Stimulated activated CD8-positive, alpha-beta memory T cell treated with anti-CD3 and anti-CD28 coated beads, Interleukin-4, amount 100 ng/mL, for 24 hours (primary cell): ENCODE measurements around the gene SLC23A1.
"Not testable (repeated sequence)": the region's sequence is repeated elsewhere in the genome, so short reads cannot be mapped to it uniquely, and the experiment has no call there.

ENCODE experiments used
- DNase-seq: peaks from one replicate; pipeline ENCODE4 v3.0.0-alpha.2; 2020; ENCODE audit warnings: low read depth

The SLC23A1 gene

GRCh38 chr5:139369181-139369580 is 13.9 kb downstream of the SLC23A1 start:
- no peak for DNase-seq

GRCh38 chr5:139368613-139369012 is 14.5 kb downstream of the SLC23A1 start:
- no peak for DNase-seq

DNA sequence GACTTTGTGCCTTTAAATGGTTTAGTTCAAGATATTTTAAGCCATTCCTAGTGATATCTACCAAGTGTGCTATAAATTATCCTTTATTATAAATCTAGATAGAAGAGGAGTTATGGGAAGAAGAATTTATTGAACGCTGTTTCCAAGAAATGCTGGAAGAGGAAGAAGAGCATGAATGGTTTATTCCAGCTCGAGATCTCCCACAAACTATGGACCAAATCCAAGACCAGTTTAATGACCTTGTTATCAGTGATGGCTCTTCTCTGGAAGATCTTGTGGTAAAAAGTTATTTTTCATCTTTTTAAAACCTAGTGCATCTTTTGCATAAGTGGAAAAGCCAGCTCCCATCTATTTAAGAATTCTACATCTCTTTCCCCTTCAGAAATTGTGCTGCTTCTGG is 18.6 kb downstream of the SLC23A1 start:
- DNase-seq, result no peak

GRCh38 chr5:139363937-139364336 is 19.2 kb downstream of the SLC23A1 start:
- DNase-seq, result no peak

GRCh38 chr5:139361835-139362429 is 21.2 kb downstream of the SLC23A1 start:
- DNase-seq, result no peak

- DNase-seq, result no peak
These were observed 22.7 kb downstream of the SLC23A1 start for GRCh38 chr5:139360384-139360783.

DNA sequence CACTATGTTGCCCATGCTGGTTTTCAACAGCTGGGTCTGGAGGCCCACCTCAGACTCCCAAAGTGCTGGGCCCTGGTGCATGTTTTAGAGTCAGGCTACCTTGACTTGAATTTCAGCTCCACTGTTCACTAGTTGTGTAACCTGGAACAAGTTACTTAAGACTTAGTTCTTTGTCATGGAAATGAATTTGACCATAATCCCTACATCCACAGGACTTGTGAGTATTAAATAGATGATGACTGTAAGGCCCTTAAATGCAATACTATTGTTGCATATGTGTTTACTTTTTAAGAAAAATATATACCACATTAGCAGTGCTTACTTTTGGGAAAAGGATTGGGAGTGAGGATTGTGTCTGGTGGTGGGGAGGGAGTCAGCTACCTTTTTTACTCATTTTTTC is 25.0 kb downstream of the SLC23A1 start:
- no peak for DNase-seq

DNA sequence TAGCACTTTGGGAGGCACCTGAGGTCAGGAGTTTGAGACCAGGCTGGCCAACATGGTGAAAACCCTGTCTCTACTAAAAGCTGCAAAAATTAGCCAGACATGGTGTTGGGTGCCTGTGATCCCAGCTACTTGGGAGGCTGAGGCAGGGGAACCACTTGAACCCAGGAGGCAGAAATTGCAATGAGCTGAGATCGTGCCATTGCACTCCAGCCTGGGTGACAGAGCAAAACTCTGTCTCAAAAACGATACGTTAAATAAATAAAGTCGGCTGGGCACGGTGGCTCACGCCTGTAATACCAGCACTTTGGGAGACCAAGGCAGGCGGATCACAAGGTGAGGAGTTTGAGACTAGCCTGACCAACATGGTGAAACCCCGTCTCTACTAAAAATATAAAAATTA is 27.2 kb downstream of the SLC23A1 start:
- not testable (repeated sequence) for DNase-seq

DNA sequence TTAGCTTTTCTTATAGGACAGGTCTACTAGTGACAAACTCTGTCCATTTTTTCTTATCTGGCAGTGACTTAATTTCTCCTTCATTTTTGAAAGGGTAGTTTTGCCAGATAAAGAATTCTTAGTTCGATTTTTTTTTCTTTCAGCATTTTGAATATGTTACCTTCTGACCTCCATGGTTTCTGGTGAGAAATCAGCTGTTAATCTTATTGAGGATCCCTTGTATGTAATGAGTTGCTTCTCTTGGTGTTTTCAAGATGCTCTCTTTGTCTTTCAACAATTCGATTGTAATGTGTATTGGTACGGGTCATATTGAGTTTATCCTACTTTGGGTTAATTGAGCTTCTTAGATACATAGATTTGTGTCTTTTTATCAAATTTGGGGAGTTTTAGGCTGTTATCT is 28.9 kb downstream of the SLC23A1 start:
- no peak for DNase-seq

DNA sequence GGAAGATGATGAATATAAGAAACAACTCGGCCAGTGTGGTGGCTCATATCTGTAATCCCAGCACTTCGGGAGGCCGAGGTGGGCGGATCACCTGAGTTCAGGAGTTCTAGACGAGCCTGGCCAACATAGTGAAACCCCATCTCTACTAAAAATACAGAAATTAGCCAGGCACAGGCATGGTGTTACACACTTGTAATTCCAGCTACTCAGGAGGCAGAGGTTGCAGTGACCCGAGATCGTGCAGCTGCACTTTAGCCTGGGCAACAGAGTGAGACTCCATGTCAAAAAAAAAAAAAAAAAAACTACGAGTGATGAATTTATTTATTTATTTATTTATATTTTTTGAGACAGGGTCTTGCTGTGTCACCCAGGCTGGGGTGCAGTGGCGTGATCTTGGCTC is 35.2 kb downstream of the SLC23A1 start:
- not testable (repeated sequence) for DNase-seq

DNA sequence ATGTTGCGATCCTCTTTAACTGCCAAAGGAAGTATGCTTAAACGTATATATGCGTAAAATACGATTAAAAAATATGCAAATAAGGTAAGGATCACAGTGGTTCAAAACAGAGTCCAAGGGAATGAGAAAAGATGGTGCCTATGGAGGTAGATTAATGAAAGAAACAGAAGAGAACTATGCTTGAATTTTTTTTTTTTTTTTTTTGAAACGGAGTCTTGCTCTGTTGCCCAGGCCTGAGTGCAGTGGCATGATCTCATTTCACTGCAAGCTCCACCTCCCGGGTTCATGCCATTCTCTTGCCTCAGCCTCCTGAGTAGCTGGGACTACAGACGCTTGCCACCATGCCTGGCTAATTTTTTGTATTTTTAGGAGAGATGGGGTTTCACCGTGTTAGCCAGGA is 37.7 kb downstream of the SLC23A1 start:
- DNase-seq, result not testable (repeated sequence)

- DNase-seq, result no peak
These were observed 38.9 kb downstream of the SLC23A1 start for GRCh38 chr5:139344177-139344576.

DNA sequence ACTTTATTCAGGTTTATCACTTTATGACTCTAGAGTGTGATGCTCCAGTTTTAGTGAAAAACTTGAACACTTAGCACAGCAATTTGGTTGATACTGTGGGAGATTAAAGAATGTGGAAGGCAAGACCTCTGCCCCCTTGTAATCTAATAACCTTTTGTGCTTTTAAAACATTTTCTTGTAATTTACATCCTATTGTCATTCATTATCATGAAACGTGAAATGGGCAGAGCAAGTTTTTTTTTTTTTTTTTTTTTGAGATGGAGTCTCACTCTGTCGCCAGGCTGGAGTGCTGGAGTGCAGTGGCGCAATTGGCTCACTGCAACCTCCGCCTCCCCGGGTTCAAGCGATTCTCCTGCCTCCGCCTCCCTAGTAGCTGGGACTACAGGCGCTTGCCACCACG is 39.6 kb downstream of the SLC23A1 start:
- no peak for DNase-seq

GRCh38 chr5:139342423-139342723 is 40.7 kb downstream of the SLC23A1 start:
- peak; percentile 72 for DNase-seq

DNA sequence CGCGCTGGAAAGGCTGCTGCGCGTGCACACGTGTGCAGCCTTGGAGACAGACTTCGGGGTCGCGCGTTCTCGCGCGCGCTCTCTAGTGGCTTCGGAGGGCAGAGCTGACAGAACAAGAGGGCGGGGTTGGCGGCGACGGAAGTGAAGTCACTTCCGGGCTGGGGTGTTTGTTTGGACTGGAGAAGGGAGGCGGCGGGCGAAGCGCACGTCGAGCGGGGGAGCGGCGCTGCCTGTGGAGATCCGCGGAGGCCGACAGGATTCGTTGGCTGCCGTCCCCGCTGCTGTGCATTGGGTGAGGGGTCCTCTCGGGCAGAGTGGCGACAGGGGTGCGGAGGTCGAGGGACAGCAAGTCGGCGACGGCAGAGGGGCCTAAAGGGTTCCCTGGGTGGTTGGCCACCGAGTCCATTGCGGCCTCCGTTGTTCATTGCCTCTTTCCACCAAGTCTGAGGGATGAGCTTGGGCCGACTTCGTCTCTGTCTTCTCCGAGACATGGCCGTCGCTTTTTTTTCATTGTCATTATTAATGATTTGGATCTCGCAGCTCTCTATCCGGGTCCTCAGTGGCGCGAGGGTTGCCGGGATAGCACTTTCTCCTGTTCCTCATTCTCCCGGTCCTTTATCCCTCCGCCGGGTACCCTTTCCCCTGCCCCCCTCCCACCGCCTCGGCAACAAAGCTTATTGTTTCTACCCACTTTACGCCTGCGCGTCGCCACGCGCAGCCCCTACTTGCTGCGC is 41.2 kb downstream of the SLC23A1 start, which contains the start of gene PAIP2:
PAIP2 (plus strand) TSS at position 166 of the 734 bp plus-strand sequence. CDS start 21,931 bp downstream, outside the sequence.
- peak; percentile 96 for DNase-seq

DNA sequence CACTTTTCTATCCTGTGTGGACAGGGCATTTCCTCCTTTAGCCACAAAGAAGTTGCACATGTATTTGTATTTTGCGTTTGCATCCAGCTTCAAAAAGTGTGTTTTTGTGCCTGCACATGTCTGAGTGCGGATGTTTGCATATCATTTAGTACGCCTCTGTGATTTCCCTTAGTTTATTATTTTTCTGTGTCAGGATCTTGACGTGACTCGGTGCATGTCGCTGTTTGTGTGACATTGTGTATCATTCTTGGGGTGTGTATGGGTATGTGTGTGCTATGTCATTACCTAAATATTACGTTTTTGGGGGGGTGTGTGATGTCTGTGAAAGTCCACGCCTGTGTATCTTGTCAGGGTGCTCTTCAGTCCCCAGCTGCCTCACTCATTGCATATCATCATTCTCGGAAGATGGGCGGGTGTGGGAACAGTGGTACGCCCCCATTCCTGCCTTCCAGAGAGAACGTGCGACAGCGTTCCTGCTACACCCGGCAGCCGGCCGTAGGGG is 41.9 kb downstream of the SLC23A1 start:
- no peak for DNase-seq

- no peak for DNase-seq
These were observed 43.0 kb downstream of the SLC23A1 start for GRCh38 chr5:139340051-139340450.

- DNase-seq, result no peak
These were observed 47.3 kb downstream of the SLC23A1 start for GRCh38 chr5:139335811-139336210.
